DMS153 treated with DMSO at 0.1 percent for 48 hours (cell line): ENCODE measurements around the gene TYW1.
"Not testable (repeated sequence)": the region's sequence is repeated elsewhere in the genome, so short reads cannot be mapped to it uniquely, and the experiment has no call there.

Source experiments
- DNase-seq: peaks from one replicate; lab custom pipeline; 2025; ENCODE audit not compliant: unreplicated experiment; lab: John Stamatoyannopoulos, UW

TYW1 gene

DNA sequence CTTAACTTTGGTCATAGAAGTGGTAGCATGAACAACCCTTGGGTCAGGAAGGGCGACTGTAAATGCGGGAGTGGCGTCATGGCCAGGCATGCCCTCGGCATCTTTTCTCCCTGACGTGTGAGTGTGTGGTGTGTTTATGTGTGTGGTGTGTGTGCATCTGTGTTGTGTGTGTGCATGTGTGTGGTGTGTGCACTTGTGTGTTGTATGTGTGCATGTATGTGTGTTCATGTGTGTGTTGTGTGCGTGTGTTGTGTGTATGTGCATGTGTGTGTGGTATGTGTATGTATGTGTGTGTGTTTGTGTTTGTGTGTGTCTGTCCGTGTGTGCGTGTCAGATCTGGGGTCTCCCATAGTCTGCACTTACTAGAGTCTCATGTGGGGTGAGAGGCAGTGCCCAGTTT is 192.5 kb downstream of the TYW1 start:
- not testable (repeated sequence) for DNase-seq

DNA sequence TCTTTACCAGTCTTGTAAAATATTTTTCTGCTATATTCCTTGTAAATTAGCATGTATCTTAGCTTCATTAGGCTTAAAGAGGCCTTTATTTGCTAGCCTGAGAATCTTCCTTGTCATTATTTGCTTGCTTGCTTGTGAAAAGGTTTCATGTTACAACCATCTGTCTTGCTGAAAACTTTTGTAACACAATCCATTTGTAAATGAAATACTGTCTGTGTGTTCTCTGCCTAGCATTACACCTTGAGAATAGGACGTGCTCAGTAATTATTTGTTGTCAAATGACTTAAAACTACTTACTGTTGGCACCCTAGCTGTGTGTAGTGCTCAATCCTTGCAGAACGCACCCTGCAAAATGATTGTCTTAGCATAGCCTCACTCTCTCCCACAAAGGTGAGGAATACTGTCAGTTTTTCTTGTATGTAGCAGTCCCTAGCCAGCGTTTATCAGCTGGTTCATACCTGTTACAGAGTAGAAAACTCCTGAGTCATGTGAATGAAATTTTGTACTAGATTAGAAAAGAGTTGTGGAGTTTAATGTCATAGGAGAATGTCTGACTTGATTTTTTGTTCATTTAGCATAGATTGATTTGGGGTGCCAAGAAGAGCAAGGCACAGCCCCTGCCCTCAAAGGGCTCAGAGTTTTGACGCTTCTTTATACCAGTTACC is 193.3 kb downstream of the TYW1 start:
- not testable (repeated sequence) for DNase-seq

DNA sequence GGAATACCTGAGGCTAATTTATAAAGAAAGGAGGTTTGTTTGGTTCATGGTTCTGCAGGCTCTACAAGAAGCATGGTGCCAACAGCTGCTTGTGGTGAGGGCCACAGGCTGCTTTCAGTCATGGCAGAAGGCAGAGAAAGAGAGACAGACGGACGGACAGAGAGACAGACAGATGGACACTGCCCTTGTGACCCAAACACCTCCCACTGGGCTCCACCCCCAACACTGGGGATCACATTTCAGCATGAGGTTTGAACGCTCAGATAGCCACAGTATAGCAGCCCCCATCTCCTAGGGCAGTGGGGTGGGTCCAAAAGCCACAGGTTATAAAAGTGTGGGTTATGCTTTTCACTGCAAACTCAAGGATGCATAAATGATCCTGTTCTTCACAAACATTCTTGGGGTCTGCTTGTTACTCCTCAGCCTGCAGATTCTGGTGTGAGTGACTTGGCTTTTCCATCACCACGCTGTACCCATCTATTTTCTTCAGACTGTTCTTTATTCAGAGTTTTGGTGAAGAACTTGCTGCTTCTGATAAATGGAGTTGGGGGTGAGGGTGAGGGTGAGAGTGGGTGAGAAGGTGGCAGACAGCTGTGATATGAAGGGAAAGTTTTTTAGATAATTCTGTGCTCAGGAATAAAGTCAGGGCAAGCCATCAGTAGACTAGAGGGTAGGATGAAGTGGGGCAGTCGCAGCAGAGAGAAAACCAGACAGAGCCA is 194.5 kb downstream of the TYW1 start:
- not testable (repeated sequence) for DNase-seq

DNA sequence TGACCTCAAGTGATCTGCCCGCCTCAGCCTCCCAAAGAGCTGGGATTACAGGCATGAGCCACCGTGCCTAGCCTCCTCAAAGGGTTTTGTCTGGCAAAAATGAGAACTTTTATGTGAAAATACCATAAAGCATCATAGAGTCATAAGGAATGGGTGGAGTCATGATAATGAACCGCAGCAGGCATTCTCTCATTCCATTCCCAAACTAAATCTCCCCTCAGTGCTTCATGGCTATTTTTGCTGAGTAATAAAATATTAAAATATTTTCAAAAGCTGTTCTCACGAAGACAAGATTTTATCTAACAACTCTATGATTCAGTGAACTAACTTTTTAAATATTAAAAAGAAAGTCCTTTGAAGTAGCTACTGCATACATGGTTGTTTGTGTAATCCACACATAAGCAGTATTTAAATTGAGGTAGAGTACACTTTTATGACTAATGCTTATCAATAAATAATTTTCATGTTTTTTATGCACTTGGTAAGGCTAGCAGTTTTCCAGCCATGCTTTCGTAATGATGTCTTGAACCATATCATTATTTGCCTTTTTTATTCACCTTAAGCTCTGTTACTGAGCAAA is 195.6 kb downstream of the TYW1 start:
- not testable (repeated sequence) for DNase-seq

DNA sequence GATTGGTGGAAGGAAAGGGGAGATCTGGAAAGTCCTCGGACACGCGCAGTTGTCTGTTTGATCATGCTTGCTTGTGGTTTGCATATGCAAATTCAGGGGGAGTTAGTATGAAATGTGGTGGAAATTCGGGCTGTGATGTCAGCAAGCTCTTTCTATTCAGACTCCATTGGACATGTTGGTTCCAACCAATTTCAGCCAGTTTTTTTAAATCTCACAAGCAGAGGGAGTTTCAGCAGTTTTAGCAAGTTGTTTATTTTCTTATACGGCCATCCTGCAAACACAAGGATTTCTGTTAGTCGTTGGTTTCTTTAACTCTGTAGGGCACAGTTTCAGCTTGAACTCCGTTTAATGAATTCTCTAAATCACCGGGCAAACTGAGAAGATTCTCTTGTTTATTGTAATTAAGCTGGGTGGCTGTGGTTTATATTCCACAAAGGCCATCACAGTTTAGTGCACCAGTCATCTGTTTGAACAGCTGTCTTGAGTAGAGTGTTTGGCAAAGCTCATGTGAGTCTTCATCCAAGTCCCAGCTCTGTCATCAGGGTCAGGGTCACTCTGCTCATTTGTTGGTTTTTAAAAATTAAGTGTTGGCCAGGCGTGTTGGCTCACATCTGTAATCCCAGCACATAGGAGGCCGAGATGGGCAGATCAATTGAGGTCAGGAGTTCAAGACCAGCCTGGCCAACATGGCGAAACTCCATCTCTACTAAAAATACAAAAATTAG is 196.4 kb downstream of the TYW1 start:
- DNase-seq, result peak; percentile 38

DNA sequence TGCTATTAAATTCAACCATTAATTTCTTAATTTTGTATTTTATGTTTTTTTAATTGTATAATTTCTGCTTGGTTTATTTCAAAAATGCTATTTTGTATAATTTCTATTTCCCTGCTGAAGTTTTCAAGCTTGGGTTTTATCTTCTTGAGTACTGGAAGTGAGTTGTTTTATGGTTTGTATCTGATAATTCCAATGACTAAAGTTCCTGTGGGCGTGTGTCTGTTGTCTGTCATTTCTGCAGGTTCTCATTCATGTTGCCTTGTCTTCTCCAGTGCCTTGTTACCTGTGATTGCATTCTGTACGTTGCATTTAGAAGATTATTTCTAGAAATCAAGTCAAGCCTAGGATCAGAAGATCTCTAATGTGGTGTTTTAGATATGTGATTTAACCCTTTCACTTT is 199.5 kb downstream of the TYW1 start:
- DNase-seq, result not testable (repeated sequence)

DNA sequence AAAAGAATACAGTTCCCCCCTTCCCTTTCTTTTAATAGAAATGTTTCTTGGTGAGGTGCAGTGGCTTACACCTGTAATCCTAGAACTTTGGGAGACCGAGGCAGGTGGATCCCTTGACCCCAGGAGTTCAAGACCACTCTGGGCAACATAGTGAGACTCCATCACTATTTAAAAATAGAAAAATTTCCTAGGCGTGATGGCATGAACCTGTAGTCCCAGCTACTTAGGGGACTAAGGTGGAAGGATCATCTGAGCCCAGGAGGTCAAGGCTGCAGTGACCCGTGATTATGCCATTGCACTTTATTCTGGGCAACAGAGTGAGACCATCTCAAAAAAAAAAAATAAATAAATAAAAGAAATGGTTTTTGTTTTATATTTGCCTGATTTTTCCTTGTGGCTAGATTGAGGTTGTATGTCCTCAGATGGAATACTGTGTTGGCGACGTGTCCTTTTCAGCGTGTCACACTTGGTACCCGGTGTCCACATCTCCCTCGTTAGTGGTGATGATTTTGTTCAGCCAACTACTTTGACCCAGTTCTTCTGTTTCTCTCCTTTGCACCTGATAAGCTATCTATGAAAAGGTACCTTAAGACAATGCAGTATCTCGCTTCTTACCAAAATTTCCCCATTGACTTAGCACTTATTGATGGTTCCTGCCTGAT is 202.4 kb downstream of the TYW1 start:
- DNase-seq, result not testable (repeated sequence)

DNA sequence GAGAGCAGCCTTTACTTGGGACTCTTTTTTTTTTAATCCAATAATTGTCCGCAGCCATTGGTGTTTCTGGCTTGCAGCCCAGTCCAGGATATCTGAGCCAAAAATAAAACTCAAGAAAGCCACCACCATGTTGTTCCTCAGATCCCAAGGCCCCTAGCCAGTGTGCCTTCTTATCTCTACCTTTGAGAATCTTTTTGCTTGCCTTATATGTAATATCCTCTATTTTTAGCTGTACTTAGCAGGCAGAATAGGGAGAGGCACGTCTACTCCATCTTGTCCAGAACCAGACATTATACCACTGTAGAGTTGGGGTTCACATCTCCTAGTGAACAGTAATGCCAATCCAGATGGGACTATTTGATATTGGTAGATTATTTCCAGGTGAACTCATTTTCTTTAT is 209.1 kb downstream of the TYW1 start:
- DNase-seq, result not testable (repeated sequence)

DNA sequence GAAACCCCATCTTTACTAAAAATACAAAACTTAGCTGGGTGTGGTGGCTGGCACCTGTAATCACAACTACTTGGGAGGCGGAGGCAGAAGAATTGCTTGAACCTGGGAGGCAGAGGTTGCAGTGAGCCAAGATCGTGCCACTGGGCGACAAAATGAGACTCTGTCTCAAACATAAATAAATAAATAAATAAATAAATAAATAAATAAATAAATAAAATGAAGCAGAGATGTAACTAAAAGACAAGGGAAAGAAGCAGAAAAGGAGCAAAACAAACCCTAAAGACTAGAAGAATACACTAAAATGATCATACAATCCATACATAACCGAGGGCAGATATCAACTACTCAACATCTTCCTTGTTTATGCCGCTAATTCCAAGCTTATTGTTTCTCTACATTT is 209.8 kb downstream of the TYW1 start:
- no peak for DNase-seq

DNA sequence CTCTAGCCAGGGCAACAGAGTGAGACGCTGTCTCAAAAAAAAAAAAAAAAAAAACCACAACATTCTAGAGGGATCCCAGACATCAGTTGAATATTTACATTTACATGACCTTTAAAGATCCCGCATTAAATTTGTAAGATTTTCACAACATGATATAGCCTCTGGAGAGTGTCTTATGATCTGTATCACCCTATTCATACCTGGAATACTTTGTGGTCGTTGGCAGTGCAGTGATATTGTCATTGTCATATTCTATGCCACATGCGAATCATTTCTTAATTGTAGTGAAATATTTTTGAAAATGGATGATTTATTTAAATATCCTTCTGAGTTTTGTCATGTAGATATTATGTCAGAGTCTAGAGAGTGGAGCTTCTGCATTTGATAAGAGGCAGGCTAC is 212.0 kb downstream of the TYW1 start:
- DNase-seq, result not testable (repeated sequence)

DNA sequence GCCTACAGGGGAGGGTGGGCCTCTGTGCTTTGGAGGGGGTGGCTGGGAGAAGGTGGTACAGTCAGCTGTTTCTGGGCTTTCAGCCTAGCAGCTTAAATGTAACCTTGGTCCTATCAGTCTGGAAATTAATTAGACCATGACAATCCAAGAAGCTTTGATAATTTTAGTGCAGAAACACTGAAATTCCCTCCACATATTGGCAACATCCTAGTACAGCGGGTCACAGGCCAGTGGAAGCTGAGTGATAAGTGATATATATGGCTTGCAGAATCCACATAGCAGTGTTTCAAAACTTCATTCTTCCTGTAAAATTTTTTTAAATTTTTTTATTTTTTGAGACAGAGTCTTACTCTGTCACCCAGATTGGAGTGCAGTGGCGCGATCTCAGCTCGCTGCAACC is 212.6 kb downstream of the TYW1 start:
- DNase-seq, result no peak

DNA sequence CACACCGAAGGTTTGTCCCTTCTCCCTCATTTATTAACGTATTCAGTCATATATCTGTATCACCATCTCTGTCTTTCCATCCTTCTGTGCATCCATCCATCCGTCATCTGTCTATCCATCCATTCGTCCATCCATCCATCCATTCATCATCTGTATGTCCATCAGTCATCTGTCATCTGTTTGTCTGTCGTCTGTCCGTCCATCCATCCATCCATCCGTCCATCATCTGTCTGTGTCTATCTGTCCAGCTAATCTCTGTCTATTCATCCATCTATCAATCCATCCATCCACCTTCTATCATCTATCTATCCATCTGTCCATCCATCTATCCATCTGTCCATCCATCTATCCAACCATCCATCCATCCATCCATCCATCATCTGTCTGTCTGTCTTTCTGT is 213.9 kb downstream of the TYW1 start:
- no peak for DNase-seq

DNA sequence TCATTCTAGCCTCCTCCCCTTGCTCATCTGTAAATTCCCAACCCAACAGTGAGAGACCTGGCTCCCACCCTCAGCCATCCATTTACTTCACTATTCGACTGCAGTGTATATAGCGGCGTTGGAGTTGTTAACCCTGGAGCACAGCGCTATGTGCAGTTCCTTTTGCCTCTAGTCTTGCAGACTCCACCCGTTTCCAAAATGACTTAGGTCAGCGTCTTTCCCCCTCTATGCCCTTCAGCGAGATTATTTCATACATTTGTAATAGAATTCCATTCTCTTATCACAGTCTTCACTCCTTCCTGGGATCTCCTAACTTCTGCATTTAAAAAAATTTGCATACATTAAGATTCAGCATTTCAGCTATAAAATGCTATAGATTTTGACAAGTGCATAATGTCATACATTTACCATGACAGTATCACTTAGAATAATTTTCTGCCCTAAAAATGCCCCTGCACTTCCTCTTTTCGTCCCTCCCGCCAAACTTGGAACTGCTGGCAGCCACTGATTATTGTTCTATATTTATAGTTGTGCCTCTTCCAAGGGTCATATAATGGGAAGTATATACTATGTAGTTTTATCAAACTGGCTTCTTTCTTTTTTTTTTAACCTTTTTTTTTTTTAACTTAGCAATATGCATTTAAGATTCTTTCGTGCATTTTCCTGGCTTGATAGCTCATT is 215.2 kb downstream of the TYW1 start:
- not testable (repeated sequence) for DNase-seq

DNA sequence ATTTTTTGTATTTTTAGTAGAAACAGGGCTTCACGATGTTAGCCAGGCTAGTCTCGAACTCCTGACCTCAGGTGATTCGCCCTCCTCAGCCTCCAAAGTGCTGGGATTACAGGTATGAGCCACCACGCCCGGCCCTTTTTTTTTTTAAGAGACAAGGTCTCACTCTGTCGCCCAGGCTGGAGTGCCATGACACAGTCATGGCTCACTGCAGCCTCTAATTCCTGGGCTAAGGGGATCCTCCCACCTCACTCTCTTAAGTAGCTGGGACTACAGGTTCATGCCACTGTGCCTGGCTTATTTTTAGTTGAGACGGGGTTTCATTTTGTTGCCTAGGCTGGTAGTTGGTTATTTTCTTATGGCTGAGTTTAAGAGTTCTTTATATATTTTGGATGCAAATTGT is 216.4 kb downstream of the TYW1 start:
- not testable (repeated sequence) for DNase-seq

DNA sequence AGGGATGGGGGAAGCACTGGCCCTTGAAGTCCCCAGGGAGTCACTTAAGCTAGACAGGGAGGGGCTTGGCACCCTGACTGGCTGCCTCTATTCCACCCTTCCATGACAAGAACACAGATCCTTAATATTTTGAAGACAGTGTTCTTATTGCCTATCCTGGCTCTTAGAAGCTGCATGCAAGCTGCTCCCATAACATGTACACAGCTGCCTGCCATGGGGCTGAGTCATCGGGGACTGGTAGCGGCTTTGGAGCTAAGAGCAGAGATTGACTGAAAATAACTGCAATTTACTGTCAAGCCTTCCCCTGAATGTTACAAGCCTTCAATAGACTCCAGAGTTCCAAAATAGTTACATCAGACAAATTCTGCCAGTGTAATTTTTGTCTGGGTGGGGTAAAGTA is 226.9 kb downstream of the TYW1 start:
- not testable (repeated sequence) for DNase-seq

DNA sequence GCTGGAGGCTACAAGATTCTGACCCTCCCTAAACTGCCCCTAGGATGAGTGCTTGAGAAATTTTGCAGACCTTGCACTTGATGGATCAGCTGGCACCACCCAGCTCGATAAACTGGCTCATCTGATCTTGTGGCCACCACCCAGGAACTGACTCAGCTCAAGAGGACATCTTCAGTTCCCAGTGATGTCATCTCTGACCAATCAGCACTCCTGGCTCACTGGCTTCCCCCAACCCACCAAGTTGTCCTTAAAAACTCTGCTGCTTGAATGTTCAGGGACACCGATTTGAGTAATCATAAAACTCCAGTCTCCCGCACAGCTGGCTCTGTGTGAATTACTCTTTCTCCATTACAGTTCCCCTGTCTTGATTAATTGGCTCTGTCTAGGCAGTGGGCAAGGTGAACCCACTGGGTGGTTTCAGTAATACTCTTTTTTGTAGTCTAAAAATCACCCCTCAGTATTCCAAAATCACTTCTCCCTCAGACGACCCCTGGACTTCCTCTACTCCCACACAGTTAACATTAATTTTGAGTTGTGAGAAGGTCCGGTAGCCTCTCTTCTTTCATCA is 229.8 kb downstream of the TYW1 start:
- not testable (repeated sequence) for DNase-seq

DNA sequence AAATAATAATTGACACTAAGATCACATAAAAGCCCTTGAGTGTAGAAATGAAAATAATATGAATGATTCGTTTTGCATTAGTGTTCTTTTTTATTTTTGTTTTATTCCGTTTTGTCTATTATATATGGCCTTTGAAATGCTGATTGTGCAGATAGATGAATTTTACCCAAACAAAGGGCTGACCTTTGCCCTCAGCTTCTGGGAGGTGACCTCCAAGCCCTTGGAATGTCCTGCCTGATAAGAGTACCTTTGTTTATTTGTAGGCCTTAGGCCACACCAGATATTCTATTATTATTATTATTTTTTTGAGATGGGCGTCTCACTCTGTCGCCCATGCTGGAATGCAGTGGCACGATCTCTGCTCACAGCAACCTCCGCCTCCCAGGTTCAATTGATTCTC is 230.3 kb downstream of the TYW1 start:
- not testable (repeated sequence) for DNase-seq

DNA sequence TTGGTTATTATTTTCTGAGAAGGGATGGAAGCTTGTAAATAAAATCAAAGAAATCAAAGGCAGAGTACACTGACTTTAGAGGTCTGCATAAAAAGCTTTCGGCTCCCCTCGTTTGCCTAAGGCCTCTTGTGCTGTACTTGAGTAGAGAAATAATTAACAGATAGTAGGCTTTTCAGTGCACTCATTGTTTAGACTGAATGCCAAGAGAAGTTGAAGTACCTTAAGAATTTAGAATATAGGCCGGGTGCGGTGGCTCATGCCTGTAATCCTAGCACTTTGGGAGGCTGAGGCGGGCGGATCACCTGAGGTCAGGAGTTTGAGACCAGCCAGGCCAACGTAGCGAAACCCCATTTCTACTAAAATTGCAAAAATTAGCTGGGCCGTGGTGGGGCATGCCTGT is 232.4 kb downstream of the TYW1 start:
- not testable (repeated sequence) for DNase-seq

DNA sequence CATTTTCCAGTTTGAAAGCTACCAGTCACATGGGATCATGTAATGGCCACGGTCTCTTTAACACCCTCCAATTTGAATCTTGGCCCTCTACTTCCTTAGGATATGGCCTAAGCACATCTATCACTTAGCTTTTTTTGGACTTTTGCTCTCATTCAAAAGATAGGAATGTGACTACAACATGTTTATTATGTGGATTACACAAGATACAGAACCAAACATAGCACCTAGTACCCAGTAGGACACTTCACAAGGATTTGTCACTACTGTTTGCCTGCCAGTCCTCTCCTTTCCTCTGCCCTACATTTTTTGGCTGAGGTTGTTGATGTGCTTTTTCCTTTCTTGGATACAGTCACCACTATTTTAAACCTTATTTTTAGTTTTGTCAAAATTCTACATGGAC is 233.4 kb downstream of the TYW1 start:
- DNase-seq, result not testable (repeated sequence)

DNA sequence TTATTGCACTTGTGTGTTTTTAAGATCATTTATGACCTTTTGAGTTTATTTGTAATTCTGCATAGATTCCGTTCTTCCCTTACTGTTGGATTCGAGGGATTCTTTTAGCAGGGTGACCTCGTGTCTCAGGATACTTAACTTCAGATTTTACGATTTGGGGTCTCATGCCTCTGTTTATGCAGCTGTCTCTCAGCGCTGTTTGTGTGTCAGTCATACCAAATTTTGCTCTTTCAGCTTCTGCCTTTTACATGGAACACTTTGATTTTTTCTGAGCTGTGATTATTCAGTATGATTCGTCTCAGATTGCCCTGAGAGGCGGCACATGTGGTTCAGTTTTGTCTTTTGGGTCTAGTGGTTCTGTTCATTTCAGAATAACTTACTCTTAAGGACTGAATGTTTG is 236.9 kb downstream of the TYW1 start:
- not testable (repeated sequence) for DNase-seq
